Mammary epithelial cell (primary cell): ENCODE results near the gene SLC20A1.

ENCODE experiments used
- CTCF ChIP-seq, 2 donors: IDR thresholded peaks in 1 of 2; conservative IDR thresholded peaks in 1 of 2; 2 replicates each; pipeline ENCODE4 v1.5.1; 2011 to 2012; ENCODE audit warnings: inconsistent platforms in 2 of 2, low read length in 2 of 2, mild to moderate bottlenecking in 2 of 2, control low read depth in 1 of 2, low read depth in 1 of 2; ENCODE audit not compliant: insufficient read depth in 1 of 2; ENCODE audit errors: extremely low read depth in 1 of 2
- EZH2 ChIP-seq: IDR thresholded peaks from 2 replicates; pipeline ENCODE4 v1.6.1; 2012; ENCODE audit warnings: low read length, inconsistent platforms, borderline replicate concordance

GRCh38 chr2:112710956-112711750 lies 65.4 kb downstream of the SLC20A1 start:
- TF ChIP-seq CTCF (conservative IDR thresholded peaks at IDR 0.05 in 1 of 2, IDR thresholded peaks at IDR 0.05 in 1 of 2; ENCODE audit: extremely low read depth in 1 of 2, insufficient read depth in 1 of 2, low read depth in 1 of 2, low read length in 2 of 2) (no peak), EZH2 (no peak)
